Measurements from ENCODE around the gene OR6C1.

DNA sequence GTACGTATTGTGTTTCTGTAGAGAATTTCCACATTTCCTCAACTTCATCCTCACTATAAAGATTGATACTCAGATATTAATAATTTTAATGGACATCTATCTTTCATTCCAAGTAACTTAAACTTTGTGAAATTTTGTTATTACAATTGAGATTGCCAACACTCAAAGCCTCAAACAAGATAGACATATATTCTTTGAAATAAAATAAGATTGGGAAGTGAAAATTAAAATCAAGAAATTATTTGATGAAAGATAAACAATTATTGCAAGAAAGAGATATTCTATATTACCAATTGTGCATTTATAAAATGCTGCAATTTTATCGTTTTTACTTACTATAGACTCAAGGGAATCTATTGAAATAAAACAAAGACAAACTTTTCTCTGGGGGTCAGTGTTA is 17.7 kb upstream of the OR6C1 start, which contains the start of gene OR6C6:
- TF ChIP-seq, protein P1, sequence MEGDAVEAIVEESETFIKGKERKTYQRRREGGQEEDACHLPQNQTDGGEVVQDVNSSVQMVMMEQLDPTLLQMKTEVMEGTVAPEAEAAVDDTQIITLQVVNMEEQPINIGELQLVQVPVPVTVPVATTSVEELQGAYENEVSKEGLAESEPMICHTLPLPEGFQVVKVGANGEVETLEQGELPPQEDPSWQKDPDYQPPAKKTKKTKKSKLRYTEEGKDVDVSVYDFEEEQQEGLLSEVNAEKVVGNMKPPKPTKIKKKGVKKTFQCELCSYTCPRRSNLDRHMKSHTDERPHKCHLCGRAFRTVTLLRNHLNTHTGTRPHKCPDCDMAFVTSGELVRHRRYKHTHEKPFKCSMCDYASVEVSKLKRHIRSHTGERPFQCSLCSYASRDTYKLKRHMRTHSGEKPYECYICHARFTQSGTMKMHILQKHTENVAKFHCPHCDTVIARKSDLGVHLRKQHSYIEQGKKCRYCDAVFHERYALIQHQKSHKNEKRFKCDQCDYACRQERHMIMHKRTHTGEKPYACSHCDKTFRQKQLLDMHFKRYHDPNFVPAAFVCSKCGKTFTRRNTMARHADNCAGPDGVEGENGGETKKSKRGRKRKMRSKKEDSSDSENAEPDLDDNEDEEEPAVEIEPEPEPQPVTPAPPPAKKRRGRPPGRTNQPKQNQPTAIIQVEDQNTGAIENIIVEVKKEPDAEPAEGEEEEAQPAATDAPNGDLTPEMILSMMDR (IDR thresholded peaks at IDR 0.05; ENCODE audit: low read depth, low read length, poor library complexity, severe bottlenecking): no peak
- TF ChIP-seq EZH2phosphoT487 (IDR thresholded peaks at IDR 0.05; ENCODE audit: borderline replicate concordance, low read length): no peak

All from DOHH2 (cell line).